Small intestine (tissue), 7 donors: ENCODE results near the gene MOV10L1. TPM values are rescaled to one million over a fixed set of nuclear protein-coding genes. Genes with fewer than 3 reads are reported as not detected.
A peak's percentile ranks its signal among the peaks of the same experiment; 100 is the strongest.

Source experiments
- DNase-seq, 2 donors: peaks; one replicate each; pipeline versions ENCODE4 v3.0.0 to v3.0.0-alpha.2; 2013
- FAIRE-seq: peaks from 2 replicates; lab custom pipeline; 2012; peaks lifted over from hg19 to GRCh38; lab: Jason Lieb, UNC
- H3K27ac ChIP-seq, 3 donors: one replicate each; pipeline ENCODE4 v1.5.1; 2013; ENCODE audit warnings: low read length in 2 of 3, mild to moderate bottlenecking in 2 of 3, control low read depth in 1 of 3, inconsistent platforms in 1 of 3, low read depth in 1 of 3, moderate library complexity in 1 of 3
- H3K27me3 ChIP-seq, 3 donors: one replicate each; pipeline ENCODE4 v1.6.1; 2013; ENCODE audit warnings: low read length in 3 of 3, inconsistent platforms in 1 of 3; ENCODE audit not compliant: control insufficient read depth in 3 of 3, insufficient read depth in 3 of 3
- H3K36me3 ChIP-seq, 3 donors: one replicate each; pipeline ENCODE4 v1.6.1; 2013; ENCODE audit warnings: low read length in 3 of 3, inconsistent platforms in 1 of 3, low read depth in 1 of 3, mild to moderate bottlenecking in 1 of 3, moderate library complexity in 1 of 3; ENCODE audit not compliant: control insufficient read depth in 3 of 3, insufficient read depth in 2 of 3
- H3K4me1 ChIP-seq, 3 donors: one replicate each; pipeline ENCODE4 v1.6.1; 2013; ENCODE audit warnings: low read length in 2 of 3, inconsistent platforms in 1 of 3, low read depth in 1 of 3, mild to moderate bottlenecking in 1 of 3, moderate library complexity in 1 of 3; ENCODE audit not compliant: control insufficient read depth in 3 of 3, insufficient read depth in 2 of 3
- H3K4me3 ChIP-seq, 3 donors: one replicate each; pipeline ENCODE4 v1.5.1; 2013; ENCODE audit warnings: low read length in 3 of 3, control low read depth in 1 of 3, inconsistent platforms in 1 of 3, low read depth in 1 of 3, mild to moderate bottlenecking in 1 of 3, moderate library complexity in 1 of 3
- H3K9me3 ChIP-seq, 2 donors: one replicate each; pipeline ENCODE4 v1.6.1; 2013; ENCODE audit warnings: low read depth in 1 of 2, low read length in 1 of 2; ENCODE audit not compliant: control insufficient read depth in 2 of 2, insufficient read depth in 1 of 2
- WGBS, 3 donors: extraction: QIAGEN DNeasy Blood & Tissue Kit; methylation state at CpG; one replicate each; pipeline ENCODE4 v1.1.7; 2013; 5-methylcytosine and 5-hydroxymethylcytosine counted together
- polyA plus RNA-seq, 4 donors: library from polyadenylated mRNA; stranded (reverse) in 3 of 4; unstranded in 1 of 4; fragments of 200-250 nt in 3 of 4; fragments of 120-200 nt in 1 of 4; gene quantifications; one replicate each; pipeline versions ENCODE4 v1.2.1 to v1.2.3, GENCODE V29; 2013
- donor health status: healthy with polysubstance abuse.
- donor health status: control.
- donor health status: control.
- donor health status: Bipolar disorder and iron deficiency.
- donor health status: healthy.

The MOV10L1 gene
- polyA plus RNA-seq, 4 donors = 0.19 to 2.1 TPM; not detected in 2

DNA sequence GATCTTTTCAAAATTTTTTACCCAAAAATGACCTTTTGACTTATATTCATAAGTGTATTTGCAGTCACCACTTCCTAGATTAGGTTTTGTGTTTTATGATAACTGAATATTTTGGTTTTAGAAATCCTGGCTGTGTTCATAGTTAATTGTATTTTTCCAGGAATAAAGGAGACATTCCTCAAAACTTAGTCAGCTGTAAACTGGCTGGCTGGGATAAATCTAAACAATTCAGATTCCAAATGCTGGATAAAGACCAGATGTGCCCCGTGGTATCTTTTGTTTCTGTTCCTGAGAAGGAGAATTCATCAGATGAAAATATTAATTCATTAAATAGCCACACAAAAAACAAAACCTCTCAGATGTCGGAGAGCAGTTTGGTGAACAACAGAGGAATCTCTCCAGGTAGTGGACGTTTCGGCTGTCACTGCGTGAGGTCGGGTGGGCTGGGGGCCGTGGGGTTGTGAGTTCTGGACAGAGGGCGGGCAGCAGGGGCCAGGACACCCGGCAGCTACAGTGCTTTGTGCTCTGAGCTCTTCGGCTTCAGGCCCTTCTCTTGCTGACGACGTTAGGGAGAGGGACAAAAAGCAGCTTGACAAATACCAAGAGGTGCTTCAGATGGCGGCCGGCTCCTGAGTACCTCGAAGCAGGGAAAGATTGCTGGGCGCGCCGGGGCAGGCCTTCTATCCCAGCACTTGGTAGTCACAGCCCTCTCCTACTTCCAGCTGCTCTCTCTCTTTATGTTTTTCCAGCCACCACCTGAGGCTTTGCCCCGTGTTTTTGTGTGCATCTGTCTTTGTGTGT lies 24.6 kb downstream of the MOV10L1 start:
- FAIRE-seq = no peak
- no peak overlapping the region for H3K27ac ChIP-seq
- no peaks in the 10 kb centered on the region for H3K36me3 ChIP-seq
- peak overlapping the region in 1 of 3 donors; percentile 15 for H3K4me3 ChIP-seq
- no peaks in the 10 kb centered on the region for H3K9me3 ChIP-seq
- H3K4me1 ChIP-seq = peaks cover 0 to 7% (median 0%) of the 10 kb centered on the region in 3 donors
- no peak for DNase-seq
- peaks cover 0 to 7% (median 0%) of the 10 kb centered on the region in 3 donors for H3K27me3 ChIP-seq
- 55 to 63% (median 62%) methylated on average over 19 of the region's 19 CpGs for whole genome bisulfite sequencing, 3 donors

DNA sequence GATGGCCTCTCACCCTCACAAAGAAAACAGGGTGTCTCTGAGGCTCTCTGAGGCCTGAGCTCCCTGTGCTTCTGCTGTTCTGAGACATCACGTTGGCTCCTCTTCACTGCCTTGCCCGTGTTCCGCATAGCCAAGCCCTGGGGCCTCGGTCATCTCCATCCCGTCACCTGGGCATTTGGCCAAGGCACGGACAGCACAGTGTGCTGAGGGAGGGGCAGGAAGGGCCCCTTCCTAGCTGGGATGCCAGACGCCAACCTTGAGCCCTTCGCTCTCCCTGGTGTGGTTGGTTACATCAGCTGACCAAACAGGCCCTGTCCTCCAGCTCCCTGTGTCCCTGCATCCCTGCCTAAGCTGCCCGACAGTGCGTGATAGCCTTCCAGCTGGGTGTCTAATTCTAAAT lies 25.9 kb downstream of the MOV10L1 start:
- H3K4me1 ChIP-seq = peaks cover 0 to 9% (median 0%) of the 10 kb centered on the region in 3 donors
- FAIRE-seq = no peak
- no peak overlapping the region for H3K27ac ChIP-seq
- no peaks in the 10 kb centered on the region for H3K36me3 ChIP-seq
- DNase-seq = no peak
- WGBS, 3 donors = 66 to 71% (median 67%) methylated on average over 10 of the region's 10 CpGs
- peaks cover 0 to 7% (median 0%) of the 10 kb centered on the region in 3 donors for H3K27me3 ChIP-seq
- H3K4me3 ChIP-seq = no peak overlapping the region
- no peaks in the 10 kb centered on the region for H3K9me3 ChIP-seq

DNA sequence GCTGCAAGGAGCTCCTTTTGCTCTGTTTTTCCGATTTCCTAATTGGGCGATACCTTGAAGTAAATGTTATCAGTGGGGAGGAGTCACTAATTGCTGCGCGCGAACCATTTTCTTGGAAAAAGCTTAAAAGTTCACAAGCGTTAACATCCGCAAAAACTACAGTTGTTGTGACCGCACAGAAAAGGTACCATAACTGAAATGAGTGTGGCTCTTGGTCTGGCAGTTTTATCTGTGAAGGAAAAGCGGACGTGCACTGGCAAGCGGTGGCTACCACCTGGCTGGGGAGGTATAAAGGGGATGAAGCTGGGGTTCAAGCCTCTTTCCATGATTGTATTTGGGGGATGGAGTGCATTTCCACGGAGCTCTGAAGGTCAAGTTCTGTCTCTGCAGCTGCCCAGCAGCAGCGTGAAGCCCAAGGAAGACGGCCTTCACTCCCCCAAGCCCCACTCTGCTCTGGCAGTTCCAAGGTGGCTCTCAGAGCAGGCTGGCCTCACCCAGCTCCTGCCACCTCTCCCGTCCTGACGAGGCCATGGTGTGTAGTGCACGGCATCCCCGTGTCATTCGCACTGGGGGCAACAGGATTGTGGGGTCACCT lies 27.5 kb downstream of the MOV10L1 start:
- peaks cover 0 to 7% (median 0%) of the 10 kb centered on the region in 3 donors for H3K27me3 ChIP-seq
- H3K36me3 ChIP-seq = no peaks in the 10 kb centered on the region
- WGBS, 3 donors = 84 to 90% (median 88%) methylated on average over 19 of the region's 19 CpGs
- H3K9me3 ChIP-seq = no peaks in the 10 kb centered on the region
- no peak overlapping the region for H3K4me3 ChIP-seq
- no peak overlapping the region for H3K27ac ChIP-seq
- peaks cover 0 to 9% (median 0%) of the 10 kb centered on the region in 3 donors for H3K4me1 ChIP-seq
- FAIRE-seq (no peak), DNase-seq (no peak)

DNA sequence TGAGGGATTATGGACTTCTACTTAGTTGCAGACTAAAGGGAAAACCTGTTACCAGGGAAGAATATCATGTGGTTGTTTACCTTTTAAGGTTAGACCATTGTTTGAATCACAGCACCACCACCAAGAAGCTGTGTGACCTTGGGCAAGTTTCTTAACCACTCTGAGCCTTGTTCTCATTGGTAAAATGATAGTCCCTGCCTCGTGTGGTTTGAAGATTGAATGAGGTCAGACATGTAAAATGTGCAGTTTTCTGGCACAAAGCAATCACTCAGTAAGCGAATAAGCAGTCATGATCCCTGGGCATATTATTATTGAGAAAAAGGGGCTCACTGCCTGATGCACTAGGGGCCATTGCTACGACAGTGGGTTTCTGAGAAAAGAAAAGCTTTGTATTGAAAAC lies 28.3 kb downstream of the MOV10L1 start:
- H3K36me3 ChIP-seq = no peaks in the 10 kb centered on the region
- FAIRE-seq = no peak
- WGBS, 3 donors = 59 to 76% (median 64%) methylated on average over 3 of the region's 3 CpGs

DNA sequence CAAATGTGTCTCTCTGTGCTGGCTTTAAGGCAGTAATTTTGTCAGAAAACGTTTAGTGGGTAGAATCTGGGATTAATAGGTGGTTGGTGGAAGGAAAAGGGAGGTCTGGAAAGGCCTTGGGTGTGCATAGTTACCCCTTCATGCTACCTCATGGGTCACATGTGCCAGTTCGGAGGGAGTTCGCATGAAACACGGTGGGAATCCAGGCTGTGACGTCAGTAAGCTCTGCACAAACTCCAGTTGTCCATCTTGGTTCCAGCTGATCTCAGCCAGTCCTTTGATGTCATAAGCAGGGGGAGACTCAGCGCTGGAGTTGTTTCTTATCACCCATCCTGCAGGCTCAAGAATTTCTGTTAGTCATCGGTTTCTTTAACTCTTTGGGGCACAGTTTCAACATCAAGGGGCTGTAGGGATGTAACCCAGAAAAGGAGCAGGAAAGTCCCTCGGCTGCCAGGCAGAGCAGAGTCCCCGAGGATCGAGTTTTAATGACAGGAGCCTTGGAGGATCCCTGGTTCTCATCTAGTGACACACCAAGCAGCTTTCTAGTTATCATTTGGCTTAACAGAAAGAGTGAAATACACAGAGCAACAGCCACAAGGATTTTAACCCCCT lies 28.9 kb downstream of the MOV10L1 start:
- peaks cover 0 to 11% of the 10 kb centered on the region in 2 donors for H3K9me3 ChIP-seq
- no peak overlapping the region for H3K4me3 ChIP-seq
- peaks cover 0 to 3% (median 0%) of the 10 kb centered on the region in 3 donors for H3K27me3 ChIP-seq
- H3K4me1 ChIP-seq = peaks cover 0 to 9% (median 0%) of the 10 kb centered on the region in 3 donors
- no peak for FAIRE-seq
- 8 to 35% (median 19%) methylated on average over 10 of the region's 10 CpGs for WGBS, 3 donors
- peak overlapping the region in 1 of 3 donors; percentile 22 for H3K27ac ChIP-seq
- peak; percentile 4 to 56 for DNase-seq
- no peaks in the 10 kb centered on the region for H3K36me3 ChIP-seq

More for the DNA sequence above, 28.3 kb downstream of the MOV10L1 start:
- no peak for DNase-seq
- Histone ChIP-seq H3K4me3 (no peak overlapping the region), H3K27ac (no peak overlapping the region), H3K9me3 (peaks cover 0 to 7% of the 10 kb centered on the region in 2 donors), H3K4me1 (peaks cover 0 to 9% (median 0%) of the 10 kb centered on the region in 3 donors), H3K27me3 (peaks cover 0 to 3% (median 0%) of the 10 kb centered on the region in 3 donors)

DNA sequence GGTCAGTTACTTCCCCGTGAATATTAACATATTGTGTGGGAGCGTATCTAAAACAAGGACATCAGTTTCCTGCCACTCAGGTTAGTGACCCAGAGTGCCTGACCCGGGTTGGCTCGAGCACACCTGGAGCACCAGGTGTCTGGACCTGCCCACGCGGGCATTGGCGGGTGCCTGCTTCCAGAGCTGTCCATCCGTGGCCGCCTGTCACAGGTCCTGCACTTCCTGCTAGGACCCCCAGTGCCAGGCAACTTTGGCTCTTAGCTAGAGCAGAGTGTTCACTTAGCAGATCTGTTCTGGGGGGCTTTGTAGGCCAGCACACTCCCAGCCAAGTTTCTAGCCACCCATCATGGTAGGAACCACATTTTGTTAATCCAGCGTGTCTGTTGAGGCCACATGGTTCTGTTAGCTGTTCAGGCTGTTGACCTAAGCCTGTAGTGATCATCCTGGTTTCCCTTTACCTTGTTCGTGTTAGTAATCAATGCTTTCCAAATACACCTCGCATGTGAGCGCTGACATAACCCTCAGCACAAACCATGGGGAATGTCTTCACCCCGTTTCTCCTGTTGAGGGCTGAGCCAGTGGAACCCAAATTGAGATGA lies 29.5 kb downstream of the MOV10L1 start:
- Histone ChIP-seq H3K9me3 (peaks cover 0 to 11% of the 10 kb centered on the region in 2 donors), H3K27me3 (peaks cover 0 to 3% (median 0%) of the 10 kb centered on the region in 3 donors), H3K4me3 (no peak overlapping the region), H3K27ac (peak overlapping the region in 1 of 3 donors; percentile 22), H3K4me1 (peaks cover 0 to 9% (median 0%) of the 10 kb centered on the region in 3 donors), H3K36me3 (no peaks in the 10 kb centered on the region)
- no peak for DNase-seq
- FAIRE-seq = no peak
- WGBS, 3 donors = 73 to 83% (median 80%) methylated on average over 14 of the region's 14 CpGs

DNA sequence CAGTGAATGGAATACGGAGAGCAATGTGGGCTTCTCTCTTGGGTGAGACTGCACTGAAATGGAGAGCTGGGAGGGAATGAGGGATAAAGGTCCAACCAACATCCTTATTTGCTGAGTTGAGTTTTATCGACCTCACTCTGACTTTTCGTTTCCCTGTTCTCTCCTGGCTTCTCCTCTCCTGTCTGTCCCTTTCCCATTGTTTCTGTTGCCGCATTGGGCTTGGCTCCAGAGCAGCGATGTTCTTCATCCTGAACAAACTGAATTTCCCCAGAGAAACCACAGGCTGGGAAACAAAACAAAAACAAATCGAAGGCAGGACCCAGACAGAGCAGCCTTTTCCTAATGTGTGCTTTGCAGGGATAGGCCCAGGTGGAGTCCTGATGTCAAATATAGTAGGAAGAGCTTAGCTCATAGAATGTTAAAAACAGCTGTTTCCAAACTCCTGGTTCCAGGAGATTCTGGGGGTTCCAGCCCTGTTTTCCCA lies 30.0 kb downstream of the MOV10L1 start:
- Histone ChIP-seq H3K9me3 (peaks cover 0 to 11% of the 10 kb centered on the region in 2 donors), H3K4me3 (no peak overlapping the region), H3K4me1 (peaks cover 0 to 9% (median 0%) of the 10 kb centered on the region in 3 donors), H3K27ac (no peak overlapping the region), H3K36me3 (no peaks in the 10 kb centered on the region), H3K27me3 (peaks cover 0 to 3% (median 1%) of the 10 kb centered on the region in 3 donors)
- DNase-seq = no peak
- no peak for FAIRE-seq
- 51 to 72% (median 72%) methylated on average over 6 of the region's 6 CpGs for WGBS, 3 donors
